Stimulated activated naive CD8-positive, alpha-beta T cell treated with anti-CD3 and anti-CD28 coated beads, Interleukin-15, Interleukin-2, amounts not matched to agents 100 U/mL and 50 U/mL, for 24 hours (primary cell): ENCODE measurements around the gene KL.

Source experiments
- ATAC-seq: fragments of 150-1000 bp; cut with Tn5 transposase; one replicate; pipeline ENCODE4 v1.10.0; 2021
- DNase-seq: peaks from one replicate; pipeline ENCODE4 v3.0.0; 2021

KL gene

DNA sequence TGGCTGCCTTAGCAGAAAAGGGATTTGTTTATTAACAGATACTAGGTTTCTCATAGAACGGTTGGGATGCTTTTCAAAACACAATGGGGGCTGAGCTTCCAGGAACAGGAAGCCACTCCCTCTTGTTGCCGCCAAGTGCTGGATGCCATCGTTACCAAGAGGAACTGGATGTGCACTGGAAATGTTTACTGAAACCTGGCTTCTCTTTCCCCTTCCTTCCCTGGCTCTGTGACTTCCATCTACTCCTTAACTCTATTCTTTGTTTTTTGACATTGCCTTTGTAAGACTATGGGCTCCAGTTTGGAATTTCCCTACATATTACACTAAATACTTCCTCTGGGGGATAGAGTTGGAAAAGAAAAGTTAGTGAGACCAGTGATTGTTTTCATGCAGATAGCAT is 11.7 kb upstream of the KL start:
- DNase-seq (no peak), ATAC-seq (no peak)

DNA sequence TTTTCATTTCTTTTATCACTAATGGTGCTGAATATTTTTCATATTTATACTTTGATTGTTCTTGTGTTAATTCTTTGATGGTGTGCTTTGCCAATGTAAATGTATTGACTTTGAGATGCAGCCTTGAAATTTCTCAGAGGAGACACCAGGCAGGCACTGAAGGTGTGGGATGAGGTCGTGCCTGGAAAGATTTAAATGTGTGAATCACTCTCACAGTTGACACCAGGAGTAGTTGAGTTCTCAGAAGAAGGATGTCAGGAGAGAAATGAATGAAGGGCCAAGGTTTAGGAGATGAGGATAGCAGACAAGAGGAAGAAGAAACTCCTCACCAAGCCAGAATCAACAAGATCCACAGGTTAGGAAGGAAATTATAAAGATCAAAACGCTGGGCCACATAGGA is 10.1 kb upstream of the KL start:
- ATAC-seq: no peak
- DNase-seq: no peak

DNA sequence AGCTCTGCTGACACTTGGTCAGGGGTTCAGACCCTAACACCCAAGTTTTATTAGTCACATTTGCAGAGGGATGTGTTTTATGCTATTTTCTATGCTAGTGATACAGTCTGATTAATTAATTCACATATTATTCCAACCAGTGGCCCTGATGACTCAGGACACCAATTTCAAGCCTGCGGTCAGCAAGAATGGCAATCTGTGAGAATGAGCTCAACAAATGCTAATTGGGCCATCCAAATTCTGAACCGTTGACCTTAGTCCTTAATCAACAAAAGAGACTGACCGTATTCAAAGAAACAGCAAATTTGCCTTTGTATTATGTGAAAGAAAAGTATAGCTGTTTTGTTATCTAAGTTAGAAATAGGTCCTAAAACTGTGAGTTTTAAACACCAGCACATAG is 9.6 kb upstream of the KL start:
- DNase-seq (no peak), ATAC-seq (no peak)

DNA sequence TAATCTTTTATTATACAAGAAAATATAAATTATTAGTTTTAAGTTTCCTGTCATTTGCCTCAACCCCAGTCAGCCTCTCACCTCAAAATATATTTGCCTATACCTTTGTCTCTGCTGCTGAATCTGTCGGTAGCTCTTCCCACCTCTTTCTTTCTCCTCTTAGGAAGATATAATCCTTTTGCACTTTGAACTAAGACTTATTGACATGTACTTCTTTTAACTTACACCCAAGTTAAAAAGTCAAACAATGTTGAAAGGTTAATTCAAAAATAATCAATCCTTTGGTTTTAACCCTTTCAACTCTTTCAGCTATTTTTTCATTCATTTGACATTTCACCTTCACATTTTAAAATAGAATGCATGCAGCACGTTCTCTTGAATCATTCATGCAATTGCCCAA is 9.0 kb upstream of the KL start:
- no peak for DNase-seq
- no peak for ATAC-seq

DNA sequence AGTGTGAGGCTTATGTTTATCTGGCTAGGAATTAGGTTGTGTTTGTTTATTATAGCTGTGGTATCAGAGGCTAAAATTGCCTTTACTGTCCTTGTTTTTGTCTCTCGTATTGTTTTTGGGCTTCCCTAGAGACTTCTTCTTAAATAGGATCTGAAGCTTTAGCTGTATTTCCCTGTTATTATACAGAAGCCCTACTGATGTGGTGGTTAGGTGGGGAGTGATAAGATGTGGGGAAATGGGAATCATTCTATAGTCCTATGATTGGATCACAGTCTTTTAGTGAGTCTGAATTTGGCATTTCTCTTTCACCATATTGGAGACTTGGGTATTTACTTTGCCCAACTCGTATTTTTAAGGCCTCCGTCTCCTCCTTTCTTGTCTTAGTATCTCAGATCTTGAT is 8.3 kb upstream of the KL start:
- no peak for DNase-seq

DNA sequence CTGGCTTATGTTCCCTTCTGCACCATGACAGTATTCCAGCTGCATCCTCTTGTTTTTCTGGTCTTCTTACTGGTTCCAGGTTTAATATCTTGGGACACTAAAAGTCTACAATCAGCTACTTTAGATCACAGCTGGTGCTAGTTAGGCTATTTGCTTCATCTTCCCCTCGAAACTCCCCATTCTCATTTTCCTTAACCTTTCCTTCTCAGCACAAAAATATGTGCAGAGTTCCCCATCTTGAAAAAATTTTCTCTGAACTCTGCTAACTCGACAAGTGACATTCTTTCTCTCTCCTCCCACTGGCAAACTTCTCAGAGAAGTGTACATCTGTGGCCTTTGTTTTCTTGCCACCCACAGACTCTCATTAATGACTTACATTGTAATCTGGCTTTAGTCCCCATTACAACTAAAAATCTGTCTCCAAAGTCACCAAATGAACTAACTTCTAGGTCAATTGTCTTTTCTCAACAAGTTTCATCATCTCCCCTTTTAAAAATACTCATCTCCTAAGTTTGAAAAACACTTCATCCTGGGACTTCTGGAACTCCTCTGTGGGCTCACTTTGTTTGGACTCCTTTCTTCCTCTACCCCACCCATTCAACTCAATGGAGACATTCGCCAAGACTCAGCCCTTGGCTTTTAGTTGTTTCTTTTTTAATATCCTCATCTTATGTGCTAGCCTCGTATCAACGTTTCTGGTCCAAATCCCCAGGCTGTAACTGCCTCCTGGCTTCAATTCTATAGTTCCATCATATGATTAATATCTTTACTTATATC is 7.1 kb upstream of the KL start:
- no peak for DNase-seq
- no peak for ATAC-seq

More for the DNA sequence above, 8.3 kb upstream of the KL start:
- ATAC-seq: no peak

DNA sequence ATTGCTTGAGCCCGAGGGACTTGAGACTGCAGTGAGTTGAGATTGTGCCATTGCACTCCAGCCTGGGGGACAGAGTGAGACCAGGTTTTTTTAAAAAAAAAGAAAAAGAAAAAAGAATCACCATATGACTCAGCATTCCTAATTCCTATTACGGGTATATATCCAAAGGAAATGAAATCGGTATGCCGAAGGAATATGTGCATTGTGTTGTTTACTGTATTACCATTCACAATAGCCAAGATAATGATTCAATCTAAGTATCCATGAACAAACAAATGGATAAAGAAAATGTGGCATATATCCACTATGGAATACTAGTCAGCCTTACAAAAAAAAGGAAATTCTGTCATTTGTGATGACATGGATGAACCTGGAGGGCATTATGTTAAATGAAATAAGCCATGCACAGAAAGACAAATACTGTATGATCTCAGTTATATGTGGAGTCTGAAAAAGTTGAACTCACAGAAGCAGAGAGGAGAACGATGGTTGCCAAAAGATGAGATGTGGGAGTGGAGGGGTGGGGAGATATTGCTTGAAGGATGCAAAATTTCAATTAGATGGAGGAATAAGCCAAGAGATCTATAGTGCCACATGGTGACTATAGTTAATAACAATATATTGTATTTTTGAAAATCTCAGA is 4.3 kb upstream of the KL start:
- DNase-seq: no peak
- ATAC-seq: no peak

DNA sequence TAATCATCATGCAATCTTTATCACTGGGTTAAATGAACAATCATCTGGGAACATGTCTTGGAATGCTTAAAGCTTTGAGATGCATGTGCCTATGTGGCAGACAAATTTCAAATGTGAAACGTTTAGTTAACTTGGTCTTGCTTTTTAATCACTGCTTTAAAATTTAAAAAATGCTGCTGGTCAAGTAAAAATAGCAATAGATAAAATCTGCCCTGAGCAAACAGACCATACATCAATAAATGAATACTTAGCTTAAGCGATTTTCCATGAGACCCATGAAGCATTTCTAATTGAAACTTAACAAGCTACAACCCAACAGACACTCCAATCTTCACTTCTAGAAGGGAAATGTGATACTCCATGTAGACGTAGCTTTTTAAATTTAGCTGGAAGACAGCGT is 1.9 kb upstream of the KL start:
- no peak for DNase-seq
- ATAC-seq: no peak

DNA sequence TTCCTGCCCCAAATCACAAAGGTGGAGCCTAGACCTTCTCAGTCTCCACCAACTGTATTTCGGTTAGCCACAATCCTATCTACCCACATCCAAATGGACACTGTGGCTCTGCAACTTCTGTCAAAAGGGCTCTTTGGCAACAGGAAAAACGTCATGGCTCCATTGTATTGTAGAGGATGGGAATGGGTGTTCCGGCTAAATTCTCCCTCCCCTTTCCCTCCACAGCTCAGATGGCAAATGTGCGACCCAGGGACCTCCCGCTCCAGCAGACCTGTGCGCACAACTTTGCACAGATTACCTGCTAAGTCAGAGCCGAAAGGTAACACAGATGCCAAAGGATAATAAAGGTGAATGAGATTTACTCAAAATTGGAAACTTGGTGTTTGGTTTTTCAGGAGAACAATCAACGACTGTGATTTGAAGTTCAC is 968 bp upstream of the KL start:
- ATAC-seq (no peak), DNase-seq (no peak)

DNA sequence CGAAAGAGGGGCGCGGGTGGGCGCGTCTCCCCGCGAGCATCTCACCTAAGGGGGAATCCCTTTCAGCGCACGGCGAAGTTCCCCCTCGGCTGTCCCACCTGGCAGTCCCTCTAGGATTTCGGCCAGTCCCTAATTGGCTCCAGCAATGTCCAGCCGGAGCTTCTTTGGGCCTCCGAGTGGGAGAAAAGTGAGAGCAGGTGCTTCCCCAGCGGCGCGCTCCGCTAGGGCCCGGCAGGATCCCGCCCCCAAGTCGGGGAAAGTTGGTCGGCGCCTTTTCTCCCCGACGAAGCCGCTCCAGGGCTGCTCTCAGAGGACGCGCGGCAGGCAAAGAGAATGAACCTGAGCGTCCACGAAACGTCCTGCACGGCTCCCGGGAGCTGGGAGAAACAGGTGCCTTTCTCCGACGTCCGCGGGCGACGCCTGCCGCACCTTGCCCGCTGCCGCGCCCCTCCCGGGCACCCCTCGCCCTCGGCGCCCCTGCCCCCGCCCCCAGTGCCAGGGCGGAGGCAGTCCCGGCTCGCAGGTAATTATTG is 366 bp upstream of the KL start:
- ATAC-seq: no peak
- peak; percentile 8 for DNase-seq

DNA sequence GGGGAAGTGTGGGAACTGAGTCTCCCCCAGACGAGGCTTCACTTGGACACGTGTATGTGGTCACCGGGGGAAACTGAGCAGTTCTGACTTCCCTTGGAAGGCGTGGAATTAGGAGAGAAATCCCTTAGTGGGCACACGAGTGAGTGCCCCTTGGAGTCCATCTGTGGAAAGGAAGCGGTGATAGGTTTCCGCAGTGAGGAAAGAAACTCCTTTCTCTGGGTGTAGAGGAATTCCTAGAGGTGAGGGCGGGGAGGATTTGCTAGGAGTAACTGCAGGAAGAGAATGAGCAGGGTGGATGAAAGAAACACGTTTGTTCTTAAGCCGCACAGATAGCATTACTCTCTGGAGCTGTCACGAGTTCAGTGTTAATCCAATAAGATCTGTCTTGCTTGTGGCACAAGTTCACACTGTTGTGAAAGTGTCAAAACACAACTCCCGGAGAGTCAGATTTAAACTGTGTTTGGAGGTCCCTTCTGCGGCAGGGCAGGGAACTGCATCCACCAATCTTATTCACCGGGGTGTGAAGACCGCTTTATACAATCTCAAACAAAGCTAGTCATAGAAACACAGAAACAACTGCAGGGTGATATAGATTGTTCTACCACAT is 1.2 kb downstream of the KL start:
- peak; percentile 82 for ATAC-seq
- DNase-seq: peak; percentile 30

DNA sequence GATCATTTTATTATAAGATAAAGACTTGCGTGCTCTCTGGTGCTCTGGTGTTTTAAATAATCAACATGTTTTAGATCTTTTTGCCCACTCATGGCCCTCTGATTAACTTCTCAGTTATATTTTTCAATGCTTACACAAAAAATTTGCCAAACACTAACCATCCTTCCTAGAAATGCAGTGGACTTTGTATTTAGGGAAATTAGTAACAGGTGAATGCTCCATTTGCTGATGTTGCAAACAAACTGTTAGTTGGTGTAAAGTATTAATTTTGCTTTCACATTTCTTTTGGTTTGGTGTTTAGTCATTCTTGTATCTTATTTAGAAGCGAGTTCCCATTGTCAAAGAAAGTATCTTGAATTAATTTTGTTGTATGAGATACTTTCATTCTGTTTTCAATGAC is 2.7 kb downstream of the KL start:
- no peak for ATAC-seq
- DNase-seq: no peak

DNA sequence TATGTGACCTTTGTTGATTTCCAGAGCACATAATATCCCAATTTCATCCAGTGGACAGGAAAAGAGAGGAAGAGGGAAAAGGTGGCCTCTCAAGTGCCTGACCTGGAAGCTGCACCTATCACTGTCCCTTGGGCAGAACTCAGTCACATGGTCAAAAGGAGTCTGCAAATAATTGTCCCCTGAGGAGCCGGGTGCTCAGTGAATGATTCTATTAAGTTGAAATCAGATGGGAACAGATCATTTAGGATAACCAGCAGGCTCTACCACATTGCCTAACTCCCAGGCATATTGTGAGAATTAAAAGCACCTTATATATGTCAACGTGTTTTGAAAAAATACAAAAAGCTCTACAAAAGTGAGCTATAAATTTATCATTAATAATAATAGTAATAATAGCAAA is 6.8 kb downstream of the KL start:
- no peak for ATAC-seq
- no peak for DNase-seq

DNA sequence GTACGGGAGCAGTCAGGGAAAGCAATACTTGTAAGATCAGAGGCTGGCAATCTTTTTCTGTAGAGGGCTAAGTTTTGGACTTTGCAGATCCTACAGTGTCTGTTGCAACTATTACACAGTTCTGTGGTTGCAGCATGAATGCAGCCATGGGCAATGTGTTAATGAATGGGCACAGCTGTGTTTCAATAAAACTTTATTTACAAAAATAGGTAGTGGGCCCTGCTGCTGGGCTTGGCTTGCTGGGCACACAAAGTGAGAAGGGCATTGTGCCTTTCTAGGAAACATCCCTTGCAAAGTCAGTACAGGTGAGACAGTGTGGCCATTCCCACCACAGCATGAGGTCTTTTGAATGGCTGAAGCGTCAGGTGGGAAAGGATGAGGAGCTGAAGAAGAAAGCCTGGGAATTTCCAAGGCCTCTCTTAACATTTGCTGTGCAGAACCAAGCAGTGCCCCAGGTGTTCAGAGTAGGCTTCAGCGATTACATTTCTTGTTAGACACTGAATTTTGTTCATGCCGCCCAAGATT is 9.1 kb downstream of the KL start:
- DNase-seq (no peak), ATAC-seq (no peak)

DNA sequence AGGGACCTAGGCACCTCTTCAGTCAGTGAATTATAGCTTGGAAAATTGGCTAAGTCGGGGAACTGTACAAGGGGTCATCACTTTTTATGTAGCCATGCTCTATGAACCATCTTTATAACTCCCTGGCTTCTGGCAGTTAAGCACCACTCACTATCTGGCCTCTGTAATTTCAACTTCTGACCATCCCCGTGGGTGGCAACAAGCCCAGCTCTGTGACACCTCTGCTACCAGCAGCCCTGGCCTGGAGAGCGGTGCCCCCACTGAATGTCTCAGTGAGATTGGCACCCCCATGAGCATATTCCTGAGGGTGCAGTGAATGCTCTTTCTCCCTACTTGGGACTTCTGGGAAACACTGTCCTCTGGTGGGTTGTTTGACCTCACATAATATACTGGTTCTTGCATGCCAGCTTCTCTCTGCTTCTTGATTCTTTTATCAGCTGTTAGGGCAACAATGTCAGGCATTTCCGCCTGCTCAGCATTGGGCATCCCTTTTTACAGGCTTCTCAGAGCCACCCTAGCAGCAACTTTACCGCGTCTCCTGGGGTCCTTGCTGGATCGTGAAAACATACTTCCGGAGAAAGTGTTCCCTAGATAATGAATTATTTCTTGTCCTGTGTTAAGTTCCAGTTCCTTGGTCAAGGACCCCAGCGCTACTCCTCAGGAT is 10.4 kb downstream of the KL start:
- no peak for DNase-seq
- ATAC-seq: no peak

DNA sequence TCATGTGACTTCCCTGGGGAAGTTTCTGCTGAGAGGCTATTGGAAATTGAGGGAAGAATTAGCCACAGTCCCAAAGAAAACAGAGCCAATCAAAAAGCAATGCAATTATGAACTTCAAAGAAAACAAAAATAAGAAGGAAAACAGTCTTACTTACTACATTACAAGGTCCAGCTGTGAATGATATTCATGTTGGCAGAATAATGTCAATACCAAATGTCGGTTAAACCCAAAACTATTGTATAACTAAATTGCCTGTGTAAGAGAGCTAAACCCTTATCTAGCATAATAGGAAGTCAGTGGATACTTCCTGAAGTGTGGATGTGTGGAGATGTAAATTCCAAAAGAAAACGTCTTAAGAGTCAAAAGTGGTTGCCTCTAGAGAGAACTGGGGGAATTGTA is 12.4 kb downstream of the KL start:
- ATAC-seq: no peak

DNA sequence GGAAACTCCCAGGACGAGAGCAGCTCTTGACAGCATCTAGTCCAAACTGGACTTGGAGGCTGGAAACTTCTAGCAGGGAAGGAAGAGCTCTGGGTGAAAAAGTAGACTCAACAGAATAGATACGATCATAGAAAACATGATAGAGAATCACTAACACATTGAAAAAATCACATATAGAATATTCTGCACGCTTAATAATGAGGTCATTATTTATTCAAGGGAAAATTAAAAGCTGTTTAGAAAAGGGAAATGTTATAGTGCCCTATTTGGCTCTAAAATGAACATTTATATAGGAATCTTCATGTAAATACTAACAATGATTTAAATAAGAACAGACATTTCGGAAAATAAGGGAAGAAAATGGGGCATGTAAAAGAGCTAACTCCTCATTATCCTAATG is 15.1 kb downstream of the KL start:
- no peak for ATAC-seq
- no peak for DNase-seq

More for the DNA sequence above, 12.4 kb downstream of the KL start:
- DNase-seq: no peak

DNA sequence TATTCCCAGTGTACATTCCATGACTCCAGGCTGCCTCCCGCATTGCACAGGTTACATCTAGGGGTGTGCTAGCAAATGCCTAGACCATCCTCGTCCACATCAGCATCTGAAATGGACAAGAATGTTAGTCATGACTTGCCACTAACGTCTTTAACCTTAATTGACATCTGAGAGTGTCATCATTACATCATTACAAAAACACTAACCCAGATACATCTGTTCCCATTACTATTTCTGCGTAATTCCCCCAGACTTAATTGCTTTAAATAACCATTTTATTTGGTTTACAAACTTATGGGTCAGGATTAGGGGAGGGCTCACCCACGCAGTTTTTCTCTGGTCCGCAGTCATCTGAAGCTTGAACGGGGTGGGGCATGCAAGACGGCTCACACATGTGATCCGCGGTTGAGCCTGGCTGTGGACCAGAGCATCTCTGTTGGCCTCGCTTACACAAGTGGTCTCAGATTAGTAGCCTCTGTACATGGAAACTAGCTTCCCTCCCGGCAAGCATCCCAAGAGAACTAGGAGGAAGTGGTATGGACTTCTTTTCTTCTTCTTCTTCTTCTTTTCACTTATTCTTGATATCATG is 15.9 kb downstream of the KL start:
- no peak for DNase-seq

DNA sequence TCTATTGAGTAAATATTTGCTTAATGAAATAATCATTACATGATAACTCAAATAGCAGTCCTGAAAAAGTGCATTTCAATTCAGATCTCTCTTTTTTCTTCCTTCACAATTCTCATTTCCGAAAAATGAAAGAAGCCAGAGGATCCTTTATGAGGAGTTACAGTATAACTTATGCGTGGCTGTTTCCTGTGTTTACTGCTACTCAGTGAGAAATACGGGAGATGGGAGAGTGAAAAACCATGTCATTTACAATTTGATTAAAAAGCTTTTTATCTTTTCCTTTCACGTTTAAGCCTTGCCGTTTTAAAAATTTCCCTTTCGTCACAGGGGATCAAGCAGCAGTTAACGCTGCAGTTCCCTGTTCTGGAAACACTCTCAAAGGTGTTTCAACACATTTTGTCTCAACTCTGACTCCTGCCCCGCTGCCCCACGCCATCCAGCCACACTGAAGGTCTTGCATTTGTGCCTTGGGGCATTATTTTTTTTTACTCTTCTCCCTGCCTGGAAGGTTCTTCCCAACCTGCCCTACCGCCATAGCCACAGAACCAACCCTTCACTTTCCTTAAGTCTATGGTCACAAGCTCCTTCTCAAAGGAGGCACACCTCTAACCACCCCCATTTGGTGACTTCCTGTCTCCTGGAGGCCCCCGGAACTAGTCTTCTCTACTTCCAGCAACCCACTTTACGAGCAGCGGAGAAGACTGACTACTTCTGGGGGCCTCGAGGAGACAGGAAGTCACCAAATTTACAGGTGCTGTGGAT is 17.0 kb downstream of the KL start:
- DNase-seq (peak; percentile 33), ATAC-seq (peak; percentile 61)

More for the DNA sequence above, 15.9 kb downstream of the KL start:
- no peak for ATAC-seq

DNA sequence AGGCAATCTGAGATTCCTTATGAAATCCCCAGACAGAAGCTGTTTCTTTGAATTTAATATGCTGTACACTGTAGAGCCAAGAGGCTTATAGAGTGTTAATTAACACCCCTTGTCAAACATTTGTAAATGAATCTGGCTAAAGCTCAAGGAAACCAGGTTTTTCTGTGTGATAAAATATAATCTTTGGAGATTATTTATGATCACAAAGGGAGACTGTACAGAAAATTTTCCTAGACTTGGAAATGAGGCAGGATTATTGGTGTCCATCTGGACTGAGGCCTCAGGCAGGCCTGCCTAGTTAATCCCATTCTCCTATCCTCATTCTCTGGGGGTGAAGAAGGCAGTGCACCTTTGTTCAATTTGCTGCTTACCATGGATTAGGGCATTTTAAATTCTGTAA is 17.8 kb downstream of the KL start:
- no peak for DNase-seq
- ATAC-seq: no peak

DNA sequence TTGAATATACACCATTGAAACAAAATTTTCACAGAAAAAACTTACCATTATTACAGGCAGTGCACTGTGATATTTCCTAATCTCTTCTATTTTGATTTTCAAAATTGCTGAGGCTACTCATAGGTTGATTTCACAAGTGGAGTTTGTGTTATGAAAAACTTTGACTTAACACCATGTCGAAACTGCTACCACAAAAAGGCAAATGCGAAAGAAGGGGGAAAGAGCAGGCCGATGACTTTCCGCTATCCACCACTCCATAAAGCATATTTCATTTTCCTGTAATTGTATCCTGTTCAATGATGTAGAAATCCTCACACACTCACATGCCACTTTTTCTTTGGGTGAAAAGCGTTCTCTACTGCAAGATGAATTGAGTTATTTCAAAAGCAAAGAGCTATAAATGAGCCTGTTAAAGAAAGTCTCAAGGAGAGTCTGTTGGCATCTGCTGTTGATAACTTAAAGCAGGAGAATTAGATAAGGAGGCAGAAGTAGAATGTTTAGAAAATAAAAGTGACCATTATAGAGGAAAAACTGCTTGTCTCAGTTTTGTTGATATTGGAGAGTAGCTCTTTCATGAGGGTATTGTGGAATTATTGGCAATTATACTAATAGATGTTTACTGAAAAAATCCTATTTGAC is 18.8 kb downstream of the KL start:
- DNase-seq: no peak
- no peak for ATAC-seq
